ENCODE data around the gene NLN. TPM values are rescaled to one million over a fixed set of nuclear protein-coding genes. Genes with fewer than 3 reads are reported as not detected.

Gene NLN
- total RNA-seq = 35.5 and 52.1 TPM in 2 replicates

GRCh38 chr5:65721720-65722574 lies at the start of gene NLN, which contains the start of gene SGTB:
TSS of gene NLN (plus strand) at chr5:65722205. CDS start at chr5:65722374, 169 bp downstream.
TSS of gene SGTB (minus strand) at chr5:65722109. CDS start at chr5:65720807, 1,302 bp downstream.

Other genes starting within 250 kb of the NLN start
- 12.2 and 28.7 TPM in 2 replicates for gene ADAMTS6, start 240.3 kb upstream of the NLN start, total RNA-seq
- gene CENPK, start 159.0 kb upstream of the NLN start, total RNA-seq = 1.1 and 4.8 TPM in 2 replicates
- 27.7 and 42.1 TPM in 2 replicates for gene PPWD1, start 158.9 kb upstream of the NLN start, total RNA-seq
- gene TRIM23, start 97.9 kb upstream of the NLN start, total RNA-seq = 22.3 and 28.7 TPM in 2 replicates
- 3.1 and 5.8 TPM in 2 replicates for gene SHLD3, start 97.2 kb upstream of the NLN start, total RNA-seq
- 28.0 and 29.8 TPM in 2 replicates for gene TRAPPC13, start 97.2 kb upstream of the NLN start, total RNA-seq
- gene SGTB, start 96 bp upstream of the NLN start, total RNA-seq = 15.4 and 24.9 TPM in 2 replicates
- 93.3 and 95.7 TPM in 2 replicates for gene ERBIN, start 204.4 kb downstream of the NLN start, total RNA-seq

Data from nasal cavity respiratory epithelium epithelial cell of viscerocranial mucosa (primary cell).